NB4 (cell line): ENCODE data around the gene OR8G1.

ENCODE experiments used
- CTCF ChIP-seq: IDR thresholded peaks from one replicate; pipeline ENCODE4 v1.5.1; 2012; ENCODE audit warnings: low read depth, low read length
- MYC ChIP-seq: IDR thresholded peaks from 2 replicates; pipeline ENCODE4 v1.6.1; 2011; ENCODE audit warnings: low read depth, low read length

- no peak for TF ChIP-seq CTCF
- no peak for TF ChIP-seq MYC
Measured at GRCh38 chr11:124278261-124278660, 37.4 kb downstream of the OR8G1 start.
